Stimulated activated CD8-positive, alpha-beta memory T cell treated with anti-CD3 and anti-CD28 coated beads, Interleukin-15, amount 100 ng/mL, for 48 hours (primary cell): Measurements from ENCODE around the gene FBXO11.
A peak's percentile ranks its signal among the peaks of the same experiment; 100 is the strongest.
"Not testable (repeated sequence)": the region's sequence is repeated elsewhere in the genome, so short reads cannot be mapped to it uniquely, and the experiment has no call there.

Experiments used
- DNase-seq, 2 donors: peaks; one replicate each; pipeline ENCODE4 v3.0.0-alpha.2; 2020; ENCODE audit warnings: low read depth in 2 of 2

The FBXO11 gene

GRCh38 chr2:47906157-47907038, at the start of gene FBXO11:
FBXO11 (minus strand) TSS chr2:47906498; CDS start chr2:47905720, 778 bp downstream.
- peak; percentile 92 for DNase-seq

GRCh38 chr2:47950340-47951301, 44.3 kb upstream of the FBXO11 start:
- no peak for DNase-seq

GRCh38 chr2:47946593-47946992, 40.3 kb upstream of the FBXO11 start:
- DNase-seq, result no peak

- no peak for DNase-seq
These were observed 38.9 kb upstream of the FBXO11 start for GRCh38 chr2:47945046-47945781.

- DNase-seq, result no peak
These were observed 35.6 kb upstream of the FBXO11 start for GRCh38 chr2:47941936-47942335.

GRCh38 chr2:47937677-47938076, 31.4 kb upstream of the FBXO11 start:
- no peak for DNase-seq

GRCh38 chr2:47935071-47935470, 28.8 kb upstream of the FBXO11 start:
- DNase-seq, result no peak

- no peak for DNase-seq
These were observed 11.7 kb upstream of the FBXO11 start for GRCh38 chr2:47918043-47918442.

GRCh38 chr2:47917276-47917961, 11.1 kb upstream of the FBXO11 start:
- no peak for DNase-seq

- no peak for DNase-seq
These were observed 10.1 kb upstream of the FBXO11 start for GRCh38 chr2:47916412-47916811.

GRCh38 chr2:47910662-47911061, 4.4 kb upstream of the FBXO11 start:
- DNase-seq, result not testable (repeated sequence)

- DNase-seq, result no peak
These were observed 2.4 kb upstream of the FBXO11 start for GRCh38 chr2:47908682-47909081.

GRCh38 chr2:47907039-47907781, 912 bp upstream of the FBXO11 start:
- DNase-seq, result no peak

GRCh38 chr2:47905386-47906156, 727 bp downstream of the FBXO11 start:
- DNase-seq, result peak; percentile 27 to 38

GRCh38 chr2:47903781-47904490, 2.4 kb downstream of the FBXO11 start:
- DNase-seq, result no peak

GRCh38 chr2:47901892-47902291, 4.4 kb downstream of the FBXO11 start:
- not testable (repeated sequence) for DNase-seq

GRCh38 chr2:47900857-47901256, 5.4 kb downstream of the FBXO11 start:
- no peak for DNase-seq

GRCh38 chr2:47899915-47900816, 6.1 kb downstream of the FBXO11 start:
- DNase-seq, result no peak
